Calu3 (cell line): Measurements from ENCODE around the gene UTP11. TPM values are rescaled to one million over a fixed set of nuclear protein-coding genes. Genes with fewer than 3 reads are reported as not detected.

Experiments used
- BruUV-seq: library from RNA; stranded (reverse); fragments of 400-500 nt; replicated peaks from 2 replicates; lab custom pipeline; 2021; lab: Mats Ljungman, UMichigan
- CTCF ChIA-PET: fragments of 300-600 bp; sonication (Branson Sonifier 250); formaldehyde crosslinking; loops from one replicate; lab custom pipeline; 2022; ENCODE audit warnings: antibody characterized with exemption; lab: Charles Lee
- DNase-seq: peaks from one replicate; pipeline ENCODE4 v3.0.0; 2022
- H3K27ac Mint-ChIP-seq: one replicate; pipeline ENCODE4 v1.8.0; 2022; ENCODE audit warnings: mixed read lengths; ENCODE audit not compliant: unreplicated experiment
- H3K27me3 Mint-ChIP-seq: one replicate; pipeline ENCODE4 v1.8.0; 2022; ENCODE audit warnings: mixed read lengths; ENCODE audit not compliant: unreplicated experiment
- H3K36me3 Mint-ChIP-seq: one replicate; pipeline ENCODE4 v1.8.0; 2022; ENCODE audit warnings: mild to moderate bottlenecking, moderate library complexity, mixed read lengths; ENCODE audit not compliant: insufficient read depth, unreplicated experiment
- H3K4me1 Mint-ChIP-seq: one replicate; pipeline ENCODE4 v1.8.0; 2022; ENCODE audit warnings: mild to moderate bottlenecking, low read depth, mixed read lengths; ENCODE audit not compliant: unreplicated experiment
- H3K4me3 Mint-ChIP-seq: one replicate; pipeline ENCODE4 v1.8.0; 2022; ENCODE audit warnings: mild to moderate bottlenecking, low read depth, moderate library complexity, mixed read lengths; ENCODE audit not compliant: unreplicated experiment
- H3K9me3 Mint-ChIP-seq: one replicate; pipeline ENCODE4 v1.8.0; 2022; ENCODE audit warnings: low read depth, mixed read lengths; ENCODE audit not compliant: unreplicated experiment
- intact Hi-C: fragments of 100-400 bp; cut with micrococcal nuclease; formaldehyde crosslinking; loops from one replicate; pipeline ENCODE4 v1.10.0; 2022; ENCODE audit not compliant: unreplicated experiment
- total RNA-seq: library from RNA; stranded (reverse); gene quantifications from 2 replicates; pipeline ENCODE4 v1.2.3, GENCODE V29; 2022
- TF ChIP-seq, protein P1 (sequence below): fragments of 200-600 bp; IDR thresholded peaks from one replicate; pipeline ENCODE4 v1.8.0; 2022; ENCODE audit warnings: antibody characterized with exemption; ENCODE audit not compliant: unreplicated experiment

Gene UTP11
- total RNA-seq, 1 experiment from 2014 or later: 38.5 TPM

GRCh38 chr1:38005195-38006007 is 7.1 kb upstream of the UTP11 start, which contains the start of gene FHL3:
TSS of gene FHL3 (minus strand) at chr1:38005514. CDS start at chr1:37999412, 6,102 bp downstream.
- H3K9me3 Mint-ChIP-seq: no peaks in the 10 kb centered on the region
- TF ChIP-seq, protein P1, sequence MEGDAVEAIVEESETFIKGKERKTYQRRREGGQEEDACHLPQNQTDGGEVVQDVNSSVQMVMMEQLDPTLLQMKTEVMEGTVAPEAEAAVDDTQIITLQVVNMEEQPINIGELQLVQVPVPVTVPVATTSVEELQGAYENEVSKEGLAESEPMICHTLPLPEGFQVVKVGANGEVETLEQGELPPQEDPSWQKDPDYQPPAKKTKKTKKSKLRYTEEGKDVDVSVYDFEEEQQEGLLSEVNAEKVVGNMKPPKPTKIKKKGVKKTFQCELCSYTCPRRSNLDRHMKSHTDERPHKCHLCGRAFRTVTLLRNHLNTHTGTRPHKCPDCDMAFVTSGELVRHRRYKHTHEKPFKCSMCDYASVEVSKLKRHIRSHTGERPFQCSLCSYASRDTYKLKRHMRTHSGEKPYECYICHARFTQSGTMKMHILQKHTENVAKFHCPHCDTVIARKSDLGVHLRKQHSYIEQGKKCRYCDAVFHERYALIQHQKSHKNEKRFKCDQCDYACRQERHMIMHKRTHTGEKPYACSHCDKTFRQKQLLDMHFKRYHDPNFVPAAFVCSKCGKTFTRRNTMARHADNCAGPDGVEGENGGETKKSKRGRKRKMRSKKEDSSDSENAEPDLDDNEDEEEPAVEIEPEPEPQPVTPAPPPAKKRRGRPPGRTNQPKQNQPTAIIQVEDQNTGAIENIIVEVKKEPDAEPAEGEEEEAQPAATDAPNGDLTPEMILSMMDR: no peak
- H3K4me3 Mint-ChIP-seq: peak within 1 kb of the TSS; percentile 94
- intact Hi-C loops: loop anchor here (2.0 kb wide), 1 partner anchor 13 kb away; no protein-coding TSS in a partner anchor
- H3K27ac Mint-ChIP-seq: peak within 1 kb of the TSS; percentile 76
- peaks cover 21% of the 10 kb centered on the region for H3K36me3 Mint-ChIP-seq
- no TSS peak for BruUV-seq
- CTCF ChIA-PET: no interaction called here
- H3K4me1 Mint-ChIP-seq: peaks cover 21% of the 10 kb centered on the region
- no peaks in the 10 kb centered on the region for H3K27me3 Mint-ChIP-seq
- DNase-seq: peak; percentile 68

DNA sequence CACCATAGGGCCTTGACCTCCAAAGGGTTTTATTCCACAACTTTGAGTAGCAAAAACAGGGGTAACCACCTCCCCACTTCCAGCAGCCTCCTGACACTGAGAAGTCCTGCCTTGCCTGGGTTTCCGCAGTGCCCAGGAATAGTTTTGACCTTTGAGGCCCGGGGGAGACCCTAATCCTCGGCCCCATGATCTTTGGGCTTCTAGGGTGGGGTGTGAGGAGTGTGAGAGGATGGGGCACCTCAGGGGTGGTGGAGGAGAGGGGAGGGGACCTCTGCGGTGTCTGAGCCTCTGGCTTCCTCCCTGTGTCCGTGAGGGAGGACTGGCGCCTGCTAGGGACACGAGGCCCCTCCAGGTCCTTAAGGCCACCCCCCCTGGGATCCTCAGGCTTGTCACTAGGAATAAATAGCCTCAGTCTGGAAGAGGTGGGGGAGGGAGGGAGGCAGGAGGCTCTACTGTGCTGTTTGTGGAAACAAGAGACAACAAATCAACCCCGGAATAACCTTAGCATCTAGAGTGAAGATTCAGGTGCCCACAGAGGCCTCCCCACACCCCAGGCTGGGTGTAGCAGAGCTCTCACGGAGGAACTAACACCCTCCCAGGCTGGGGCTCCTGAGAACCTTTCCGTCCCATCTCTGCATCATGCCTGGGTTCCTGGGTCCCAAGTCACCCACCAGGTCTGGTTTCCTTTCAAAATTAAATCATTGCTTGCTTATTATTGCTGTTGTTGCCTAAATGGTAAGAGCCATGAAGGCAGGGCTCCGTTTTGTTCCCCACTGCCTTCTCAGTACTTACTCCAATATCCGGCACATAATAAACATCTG is 6.3 kb upstream of the UTP11 start:
- CTCF ChIA-PET: interaction anchor here (0.7 kb wide), 2 partner anchors 106 to 655 kb away, joined by 3 read pairs; no protein-coding TSS in a partner anchor

DNA sequence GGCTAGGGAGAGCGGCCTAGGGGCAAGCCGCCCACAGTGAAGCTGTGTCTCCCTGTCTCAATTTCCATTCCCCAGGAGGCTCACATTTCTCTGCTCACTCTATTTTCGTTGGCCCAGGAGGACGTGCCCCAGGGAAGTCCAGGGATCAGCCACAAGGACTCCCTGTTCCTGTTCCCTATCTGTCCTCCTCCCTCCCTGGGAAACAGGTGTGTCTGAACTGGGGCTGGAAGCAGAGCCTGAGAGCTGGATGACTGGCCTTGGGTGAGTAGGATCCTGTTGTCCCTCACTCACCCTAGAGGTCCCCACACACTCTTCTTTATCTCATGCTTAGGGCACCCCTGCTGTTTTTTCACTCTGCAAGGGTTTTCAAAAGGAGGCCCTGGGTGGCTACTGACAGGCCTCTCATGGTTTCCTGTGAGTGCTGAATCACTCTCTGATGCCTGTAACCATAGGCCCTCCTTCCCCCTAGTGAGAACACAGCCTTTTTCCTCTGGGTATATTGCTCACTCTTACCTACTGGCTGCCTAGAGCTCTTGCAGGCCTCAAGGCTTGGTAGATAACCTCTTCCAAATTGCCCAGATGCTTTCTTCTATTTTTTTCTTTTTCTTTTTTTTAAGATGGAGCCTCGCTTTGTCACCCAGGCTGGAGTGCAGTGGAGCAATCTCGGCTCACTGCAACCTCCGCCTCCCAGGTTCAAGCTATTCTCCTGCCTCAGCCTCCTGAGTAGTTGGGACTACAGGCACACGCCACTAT is 3.3 kb upstream of the UTP11 start:
- CTCF ChIA-PET: interaction anchor here (0.7 to 1.4 kb wide), 2 partner anchors 10 kb away, joined by 3 read pairs; no protein-coding TSS in a partner anchor
- H3K27me3 Mint-ChIP-seq: no peaks in the 10 kb centered on the region
- H3K9me3 Mint-ChIP-seq: no peaks in the 10 kb centered on the region
- no peak overlapping the region for H3K27ac Mint-ChIP-seq
- intact Hi-C loops: no loop called here
- no peak for DNase-seq
- no peak overlapping the region for H3K4me3 Mint-ChIP-seq
- H3K36me3 Mint-ChIP-seq: peaks cover 30% of the 10 kb centered on the region
- BruUV-seq: no TSS peak
- TF ChIP-seq, protein P1: no peak
- peaks cover 20% of the 10 kb centered on the region for H3K4me1 Mint-ChIP-seq

More for the DNA sequence above, 6.3 kb upstream of the UTP11 start:
- DNase-seq: no peak
- Mint-ChIP-seq H3K27me3 (no peaks in the 10 kb centered on the region), H3K27ac (no peak overlapping the region), H3K9me3 (no peaks in the 10 kb centered on the region), H3K4me1 (peaks cover 16% of the 10 kb centered on the region), H3K4me3 (peak overlapping the region; percentile 24), H3K36me3 (peaks cover 15% of the 10 kb centered on the region)
- BruUV-seq: no TSS peak
- TF ChIP-seq, protein P1: no peak
- intact Hi-C loops: no loop called here

- intact Hi-C loops: loop anchor here (10.0 kb wide), 1 partner anchor 1385 kb away; no protein-coding TSS in a partner anchor
- Mint-ChIP-seq H3K27me3 (no peaks in the 10 kb centered on the region), H3K4me1 (peaks cover 17% of the 10 kb centered on the region), H3K27ac (no peak overlapping the region), H3K9me3 (no peaks in the 10 kb centered on the region), H3K36me3 (peaks cover 25% of the 10 kb centered on the region), H3K4me3 (no peak overlapping the region)
- CTCF ChIA-PET: no interaction called here
- TF ChIP-seq, protein P1: no peak
- no TSS peak for BruUV-seq
- no peak for DNase-seq
Observed at GRCh38 chr1:38009841-38010180, 2.7 kb upstream of the UTP11 start.
